HG03378 (cell line): ENCODE data around the gene TINAGL1.

ENCODE experiments used
- ATAC-seq: cut with Tn5 transposase; IDR thresholded peaks from one replicate; pipeline ENCODE4 v1.9.1; 2021; ENCODE audit warnings: mild to moderate bottlenecking, moderate library complexity; ENCODE audit not compliant: unreplicated experiment

TINAGL1 gene

DNA sequence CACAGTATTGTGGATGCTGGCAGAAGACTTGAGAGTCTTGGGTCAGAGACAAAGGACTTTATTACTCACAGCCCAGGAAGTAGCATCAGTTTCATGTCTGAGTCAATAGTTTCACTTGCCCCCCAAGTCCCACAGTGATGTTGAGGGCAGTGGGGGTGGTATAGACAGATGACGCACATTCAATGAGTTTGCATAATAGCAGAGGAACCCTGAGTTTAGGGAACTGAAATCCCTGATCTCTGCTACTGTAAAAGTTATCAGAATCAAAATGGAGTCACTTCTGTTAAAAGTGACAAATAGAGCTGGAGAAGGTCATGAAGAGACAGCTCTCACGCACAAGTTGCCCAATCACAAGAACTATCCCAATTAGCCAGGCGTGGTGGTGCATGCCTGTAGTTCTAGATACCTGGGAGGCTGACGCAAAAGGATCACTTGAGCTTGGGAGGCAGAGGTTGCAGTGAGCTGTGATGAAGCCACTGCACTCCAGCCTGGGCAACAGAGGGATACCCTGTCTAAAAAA, 29.7 kb downstream of the TINAGL1 start:
- ATAC-seq, result peak; percentile 80

DNA sequence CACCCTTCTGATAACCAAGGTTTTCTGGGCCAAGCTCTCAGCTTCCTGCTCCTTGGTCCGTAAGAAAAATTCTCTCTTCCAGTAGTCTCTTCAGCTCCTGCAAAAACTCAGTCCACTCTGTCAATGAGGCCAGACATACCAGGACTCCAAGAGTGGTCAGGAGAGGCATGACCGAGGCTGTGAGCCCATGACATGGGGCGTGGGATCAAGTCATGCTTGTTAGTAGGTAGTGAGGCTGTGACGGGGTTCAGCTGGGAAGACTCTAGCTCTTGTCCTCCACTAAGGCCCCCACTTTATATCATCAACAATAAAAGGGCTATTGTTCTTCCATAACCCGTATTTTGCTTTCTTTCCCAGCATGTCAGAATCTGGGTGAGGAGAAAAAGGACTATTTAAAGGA, 31.0 kb downstream of the TINAGL1 start:
- no peak for ATAC-seq

DNA sequence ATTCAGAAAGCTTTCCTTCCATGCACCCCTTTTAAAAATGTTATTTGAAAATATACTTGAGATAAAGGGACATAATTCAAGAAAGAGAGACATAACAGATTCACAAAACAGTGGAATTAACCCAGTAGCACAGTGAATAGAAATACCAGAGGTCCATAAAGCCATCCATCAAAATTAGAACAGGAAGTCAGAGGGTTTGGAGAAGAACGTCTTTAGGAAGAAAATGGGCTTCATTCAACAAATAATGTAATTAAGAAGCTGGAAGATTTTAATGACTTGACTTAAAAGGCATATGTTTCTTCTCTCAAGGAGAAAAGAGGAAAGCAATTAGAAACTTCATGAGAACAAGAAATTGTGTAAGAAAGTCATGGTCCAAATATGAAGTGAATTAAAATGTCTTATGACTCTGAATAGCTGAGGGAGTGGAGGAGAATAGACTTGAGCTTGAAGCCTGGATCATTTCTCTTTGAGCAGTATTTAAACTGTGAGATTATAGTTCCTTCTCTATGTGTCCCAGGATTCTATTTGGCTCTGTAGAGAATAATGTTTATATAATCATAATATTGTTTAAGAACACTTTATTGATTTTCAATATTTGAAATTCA, 33.3 kb downstream of the TINAGL1 start:
- ATAC-seq, result no peak

DNA sequence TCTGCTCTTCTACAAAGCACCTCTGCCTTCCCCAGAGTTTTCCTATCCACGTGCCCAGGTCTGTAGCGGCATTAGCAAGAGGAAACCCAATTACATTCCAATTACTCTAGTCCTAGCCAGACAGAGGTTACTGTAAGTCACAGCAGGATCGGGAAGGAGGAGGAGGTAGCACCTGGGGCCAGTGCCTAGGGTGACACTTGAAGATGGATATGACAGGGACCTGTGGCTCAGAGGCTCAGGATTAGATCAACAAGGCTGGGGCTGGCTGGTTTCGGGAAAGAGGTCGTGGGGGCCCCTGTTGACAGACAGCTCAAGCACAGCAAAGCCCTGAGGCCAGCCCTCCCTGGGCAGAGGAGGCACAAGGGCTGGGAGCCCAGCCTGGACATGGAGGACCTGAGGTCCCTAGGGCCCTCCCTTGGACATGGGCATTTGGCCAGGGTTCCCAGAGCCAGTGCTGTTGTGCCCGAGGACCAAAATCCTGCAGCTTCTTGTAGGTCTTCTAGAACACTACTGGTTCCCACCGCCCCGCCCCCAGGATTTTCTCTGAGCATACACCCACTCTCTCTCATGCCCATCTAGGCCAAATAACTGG, 38.2 kb downstream of the TINAGL1 start:
- ATAC-seq, result no peak

DNA sequence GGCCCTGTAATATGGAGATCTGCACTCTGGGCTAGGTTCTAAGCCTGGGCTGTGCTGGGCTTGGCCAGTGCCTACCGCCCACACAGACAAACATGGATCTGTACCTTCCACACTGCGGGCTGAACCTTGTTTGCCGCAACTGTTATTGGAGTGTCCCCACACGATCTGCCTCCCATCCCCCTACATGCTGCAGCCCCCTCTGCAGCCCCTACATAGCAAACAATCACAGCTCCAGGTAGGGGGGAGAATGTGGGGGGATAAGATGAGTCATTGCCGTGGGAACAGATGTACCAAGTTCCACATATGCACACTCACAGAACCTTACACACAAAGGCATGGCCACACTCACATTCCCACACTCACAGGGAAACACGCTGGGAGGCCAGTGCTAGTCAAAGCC, 39.1 kb downstream of the TINAGL1 start:
- no peak for ATAC-seq

DNA sequence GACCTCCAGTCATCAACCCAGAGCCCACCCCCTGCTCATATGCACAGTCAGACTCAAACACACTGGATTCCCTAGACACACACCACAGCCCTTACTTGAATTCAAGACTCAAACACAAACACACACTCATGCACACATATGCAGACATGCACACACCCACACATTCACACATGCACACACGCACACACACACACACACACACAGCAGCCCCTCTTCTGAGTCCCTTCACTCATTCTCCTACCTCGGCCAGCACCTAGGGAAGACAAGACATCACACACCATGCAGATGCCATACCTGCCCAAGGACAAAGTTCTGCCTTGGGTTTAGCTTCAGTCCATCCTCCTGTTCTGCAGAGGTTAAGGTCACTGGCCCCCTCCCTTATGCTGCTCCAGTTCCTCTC, 39.6 kb downstream of the TINAGL1 start:
- no peak for ATAC-seq

DNA sequence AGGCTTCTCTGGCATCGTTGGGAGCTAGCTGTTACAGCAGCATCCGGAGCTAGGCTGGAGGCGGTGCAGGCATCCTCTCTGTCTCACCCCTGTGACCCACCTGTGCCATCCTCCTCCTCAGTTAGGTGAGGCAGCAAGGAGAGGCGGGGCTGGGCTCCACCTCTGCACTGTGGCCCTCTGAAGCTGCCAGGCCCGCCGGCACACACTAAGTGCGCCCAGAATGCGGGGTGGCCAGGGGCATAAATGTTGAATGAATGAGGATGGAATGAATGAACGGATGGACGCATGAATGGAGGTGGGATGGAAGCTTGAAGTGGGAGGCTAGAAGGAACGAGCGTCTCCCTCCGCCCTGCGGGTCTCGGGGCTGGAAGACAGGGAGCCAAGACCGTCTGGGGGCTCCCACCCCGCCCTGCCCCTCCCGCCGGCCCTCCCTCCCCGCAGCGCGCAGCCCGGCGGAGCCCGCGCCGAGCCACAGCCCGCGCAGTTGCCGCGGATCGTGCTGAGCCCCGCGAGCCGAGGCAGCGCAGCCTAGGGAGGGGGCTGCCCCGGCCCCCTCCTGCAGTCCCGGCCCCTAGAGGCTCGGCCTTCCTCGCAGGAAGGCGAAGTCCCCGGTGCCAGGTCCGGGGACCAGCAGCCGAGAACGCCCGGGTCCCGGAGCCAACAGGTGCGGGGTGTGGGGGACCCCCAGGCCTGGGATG, 41.1 kb downstream of the TINAGL1 start, which contains the start of gene HCRTR1:
HCRTR1 (plus strand) TSS at position 472 of the 698 bp plus-strand sequence. CDS start 1,504 bp downstream, outside the sequence.
- no peak for ATAC-seq

DNA sequence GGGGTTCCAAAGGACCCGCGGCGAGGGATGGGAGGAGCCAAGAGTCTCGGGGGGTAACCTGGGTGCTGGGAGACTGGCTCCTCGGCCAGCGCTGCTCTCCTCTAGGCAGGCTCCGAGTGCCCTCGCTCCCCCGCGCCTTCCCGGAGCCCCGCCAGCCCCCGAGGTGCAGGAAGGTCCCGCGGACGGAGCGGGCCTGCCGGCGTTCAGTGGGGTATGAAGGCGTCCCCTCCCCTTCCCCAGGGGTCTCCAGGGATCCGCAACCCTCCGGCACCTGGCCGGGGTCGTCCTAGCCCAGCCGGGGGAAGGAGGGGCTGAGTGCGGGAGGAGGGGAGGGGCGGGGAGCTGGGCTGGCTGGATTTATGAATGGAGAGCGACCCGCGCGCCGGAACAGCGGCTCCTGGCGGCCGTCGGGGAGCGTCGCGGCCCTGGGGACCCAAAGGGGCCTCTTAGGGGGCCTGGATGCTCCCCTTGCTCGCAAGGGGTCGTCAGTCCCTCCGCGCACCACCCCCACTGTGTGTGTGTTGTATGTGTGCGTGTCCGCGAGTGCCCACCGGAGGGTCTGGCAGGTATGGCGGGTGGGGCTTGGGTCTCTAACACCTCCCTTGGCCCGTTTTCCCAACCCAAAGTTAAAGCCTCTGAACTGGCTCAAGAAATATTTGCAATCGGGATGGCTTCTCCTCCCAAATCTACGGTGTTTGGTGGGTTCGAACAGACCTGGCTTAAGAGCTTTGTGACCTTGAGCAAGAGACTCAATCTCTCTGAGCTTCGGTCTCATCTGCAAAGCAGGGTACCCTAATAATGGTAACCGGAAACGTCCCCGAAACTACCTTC, 41.8 kb downstream of the TINAGL1 start:
- ATAC-seq, result no peak

DNA sequence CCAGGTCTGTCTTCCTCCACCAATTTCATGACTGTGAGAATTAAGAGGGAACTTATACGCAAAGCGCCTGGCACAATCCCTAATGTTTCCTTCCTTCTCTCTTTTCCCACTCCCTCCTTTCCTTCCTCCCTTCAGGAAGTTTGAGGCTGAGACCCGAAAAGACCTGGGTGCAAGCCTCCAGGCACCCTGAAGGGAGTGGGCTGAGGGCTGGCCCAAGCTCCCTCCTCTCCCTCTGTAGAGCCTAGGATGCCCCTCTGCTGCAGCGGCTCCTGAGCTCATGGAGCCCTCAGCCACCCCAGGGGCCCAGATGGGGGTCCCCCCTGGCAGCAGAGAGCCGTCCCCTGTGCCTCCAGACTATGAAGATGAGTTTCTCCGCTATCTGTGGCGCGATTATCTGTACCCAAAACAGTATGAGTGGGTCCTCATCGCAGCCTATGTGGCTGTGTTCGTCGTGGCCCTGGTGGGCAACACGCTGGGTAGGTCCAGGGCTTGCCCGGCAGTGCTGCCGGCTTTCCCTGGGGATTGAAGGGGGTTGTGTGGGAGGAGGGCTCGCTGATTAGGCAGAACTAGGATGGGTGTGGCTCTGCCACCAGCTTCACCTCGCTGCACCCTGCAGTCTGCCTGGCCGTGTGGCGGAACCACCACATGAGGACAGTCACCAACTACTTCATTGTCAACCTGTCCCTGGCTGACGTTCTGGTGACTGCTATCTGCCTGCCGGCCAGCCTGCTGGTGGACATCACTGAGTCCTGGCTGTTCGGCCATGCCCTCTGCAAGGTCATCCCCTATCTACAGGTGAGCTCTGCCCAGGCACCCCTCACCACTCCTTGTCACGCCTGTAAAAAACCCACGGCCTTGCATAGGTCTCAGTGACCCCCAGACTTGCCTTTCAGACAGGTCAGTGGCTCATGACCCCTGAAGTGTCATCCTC, 42.9 kb downstream of the TINAGL1 start:
- ATAC-seq, result no peak

DNA sequence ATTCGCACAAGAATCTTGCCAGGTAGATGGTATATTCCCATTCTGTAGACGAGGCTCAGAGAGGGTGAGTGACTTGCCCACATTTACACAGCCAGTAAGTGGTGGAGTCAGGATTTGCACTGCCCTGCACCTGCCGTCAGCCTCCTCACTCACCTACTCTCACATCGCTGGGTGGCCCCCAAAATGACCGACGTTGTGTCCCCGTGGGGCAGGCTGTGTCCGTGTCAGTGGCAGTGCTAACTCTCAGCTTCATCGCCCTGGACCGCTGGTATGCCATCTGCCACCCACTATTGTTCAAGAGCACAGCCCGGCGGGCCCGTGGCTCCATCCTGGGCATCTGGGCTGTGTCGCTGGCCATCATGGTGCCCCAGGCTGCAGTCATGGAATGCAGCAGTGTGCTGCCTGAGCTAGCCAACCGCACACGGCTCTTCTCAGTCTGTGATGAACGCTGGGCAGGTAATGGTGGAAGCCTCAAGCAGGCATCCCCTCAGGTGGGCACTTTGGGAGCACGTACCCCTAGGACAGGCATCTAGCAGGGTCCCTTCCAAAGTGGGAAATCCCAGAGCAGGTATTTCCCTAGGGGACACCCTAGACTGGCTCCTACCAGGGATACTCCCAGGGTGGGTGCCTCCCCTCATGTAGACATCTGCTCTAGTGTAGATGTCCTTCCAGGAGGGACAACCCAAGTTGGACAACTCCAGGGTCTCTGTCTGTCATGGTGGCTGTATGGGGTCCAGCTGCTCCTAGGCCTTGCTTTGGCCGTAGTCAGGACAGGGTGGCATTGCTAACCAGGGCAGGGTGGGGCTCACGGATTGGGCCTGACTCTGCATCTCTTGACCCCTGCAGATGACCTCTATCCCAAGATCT, 44.5 kb downstream of the TINAGL1 start:
- no peak for ATAC-seq

DNA sequence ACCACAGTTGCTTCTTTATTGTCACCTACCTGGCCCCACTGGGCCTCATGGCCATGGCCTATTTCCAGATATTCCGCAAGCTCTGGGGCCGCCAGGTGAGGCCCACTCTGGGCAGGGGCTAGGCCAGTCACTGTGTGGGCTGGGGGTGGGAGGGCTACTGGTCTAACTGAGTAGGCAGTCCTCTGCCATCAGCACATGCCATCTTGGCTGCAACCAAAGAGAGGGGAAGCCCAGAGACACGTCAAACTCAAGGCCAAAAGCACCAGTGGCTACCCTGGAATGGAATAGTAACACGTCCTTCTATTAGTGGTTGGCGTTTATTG, 45.1 kb downstream of the TINAGL1 start:
- no peak for ATAC-seq

DNA sequence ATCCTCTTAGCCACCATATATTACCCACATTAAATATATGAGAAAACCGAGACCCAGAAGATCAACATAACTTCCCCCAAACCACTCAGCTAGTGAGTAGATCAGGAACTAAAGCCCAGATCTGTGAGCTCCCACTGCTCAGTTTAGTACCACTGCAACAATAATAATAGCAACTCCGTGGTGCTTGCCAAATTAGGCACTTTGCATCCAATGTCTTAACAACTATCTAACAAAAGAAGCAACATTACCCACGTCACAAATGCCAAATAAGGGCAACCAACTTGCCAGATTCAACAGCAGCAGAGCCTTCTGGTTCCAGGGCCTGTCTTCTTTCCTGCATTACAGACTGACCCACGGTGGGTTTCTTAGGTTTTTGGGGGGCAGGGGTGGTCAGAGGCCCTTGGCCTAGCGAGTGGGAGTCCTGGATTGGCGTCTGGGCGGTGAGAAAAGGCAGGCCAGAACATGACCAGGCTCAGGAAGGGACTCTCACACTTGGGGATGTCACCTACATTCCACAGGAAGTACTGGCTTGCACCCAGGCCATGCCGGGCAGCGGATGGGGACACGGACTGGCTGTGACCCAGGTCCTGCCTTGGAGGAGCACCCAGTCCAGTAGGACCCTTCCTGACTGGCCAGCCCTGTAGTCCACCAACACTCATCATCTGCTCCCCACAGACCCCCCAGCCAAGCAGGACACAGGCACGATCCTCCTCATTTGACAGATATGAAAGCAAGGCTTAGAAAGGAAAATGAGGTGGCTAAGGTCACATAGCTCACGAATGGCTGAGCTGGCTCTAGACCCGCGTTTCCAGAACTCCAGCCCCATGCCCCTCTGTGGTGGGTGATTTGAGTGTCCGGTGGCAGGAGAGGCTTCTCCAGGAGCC, 45.8 kb downstream of the TINAGL1 start:
- ATAC-seq, result no peak

DNA sequence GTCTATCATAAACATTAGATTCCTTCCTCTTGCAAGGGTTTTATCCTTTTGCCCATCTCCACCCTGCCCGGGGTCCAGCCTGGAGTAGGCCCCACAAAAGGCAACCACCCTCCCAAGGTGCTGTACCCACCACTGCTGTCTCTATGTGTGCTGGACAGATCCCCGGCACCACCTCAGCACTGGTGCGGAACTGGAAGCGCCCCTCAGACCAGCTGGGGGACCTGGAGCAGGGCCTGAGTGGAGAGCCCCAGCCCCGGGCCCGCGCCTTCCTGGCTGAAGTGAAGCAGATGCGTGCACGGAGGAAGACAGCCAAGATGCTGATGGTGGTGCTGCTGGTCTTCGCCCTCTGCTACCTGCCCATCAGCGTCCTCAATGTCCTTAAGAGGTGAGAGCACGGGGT, 47.0 kb downstream of the TINAGL1 start:
- ATAC-seq, result no peak

DNA sequence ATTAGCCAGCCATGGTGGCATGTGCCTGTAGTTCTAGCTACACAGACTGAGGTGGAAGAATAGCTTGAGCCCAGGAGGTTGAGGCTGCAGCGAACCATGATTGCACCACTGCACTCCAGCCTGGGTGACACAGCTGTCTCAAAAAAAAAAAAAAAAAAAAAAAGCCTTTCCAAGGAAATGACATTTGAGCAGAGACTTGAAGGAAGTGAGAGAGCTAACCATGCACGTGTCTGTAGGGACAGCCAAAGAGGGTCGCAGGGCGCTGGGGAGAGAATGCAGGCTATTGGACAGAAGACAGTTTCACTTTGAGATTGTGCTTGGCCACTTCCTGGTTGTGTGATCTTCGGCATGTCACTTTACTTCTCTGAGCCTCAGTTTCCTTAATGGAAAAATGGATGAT, 48.0 kb downstream of the TINAGL1 start:
- no peak for ATAC-seq

DNA sequence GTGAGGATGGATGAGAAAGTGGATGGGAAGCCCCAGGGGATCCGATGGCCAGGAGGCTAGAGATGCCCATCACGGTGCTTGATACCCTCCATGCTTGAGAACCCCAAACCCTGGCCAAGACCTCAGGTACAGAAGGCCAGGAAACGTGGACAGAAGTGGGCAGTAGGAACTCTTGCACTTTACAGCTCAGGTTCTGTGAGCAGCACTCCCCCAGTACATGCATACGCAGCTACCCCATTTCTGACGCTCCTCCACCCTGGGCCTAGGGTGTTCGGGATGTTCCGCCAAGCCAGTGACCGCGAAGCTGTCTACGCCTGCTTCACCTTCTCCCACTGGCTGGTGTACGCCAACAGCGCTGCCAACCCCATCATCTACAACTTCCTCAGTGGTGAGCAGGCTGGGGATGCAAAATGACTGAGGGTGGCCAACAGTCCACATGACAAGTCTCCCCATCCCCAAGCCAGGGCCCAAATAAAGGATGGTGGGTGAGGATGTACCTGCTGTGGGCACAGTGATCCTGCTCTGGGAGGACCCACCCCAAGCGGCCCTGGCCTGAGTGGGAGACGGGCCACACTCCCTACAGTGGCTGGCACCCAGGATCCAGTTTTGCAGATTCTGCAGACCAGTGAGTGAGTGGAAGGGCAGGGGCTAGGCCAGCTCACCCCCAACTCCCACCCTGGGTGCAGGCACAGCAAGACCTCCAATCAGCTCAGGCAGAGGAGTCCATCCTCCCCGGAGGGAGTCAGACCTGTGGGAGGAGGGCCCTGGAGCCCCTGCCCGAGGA, 48.6 kb downstream of the TINAGL1 start:
- ATAC-seq, result no peak

DNA sequence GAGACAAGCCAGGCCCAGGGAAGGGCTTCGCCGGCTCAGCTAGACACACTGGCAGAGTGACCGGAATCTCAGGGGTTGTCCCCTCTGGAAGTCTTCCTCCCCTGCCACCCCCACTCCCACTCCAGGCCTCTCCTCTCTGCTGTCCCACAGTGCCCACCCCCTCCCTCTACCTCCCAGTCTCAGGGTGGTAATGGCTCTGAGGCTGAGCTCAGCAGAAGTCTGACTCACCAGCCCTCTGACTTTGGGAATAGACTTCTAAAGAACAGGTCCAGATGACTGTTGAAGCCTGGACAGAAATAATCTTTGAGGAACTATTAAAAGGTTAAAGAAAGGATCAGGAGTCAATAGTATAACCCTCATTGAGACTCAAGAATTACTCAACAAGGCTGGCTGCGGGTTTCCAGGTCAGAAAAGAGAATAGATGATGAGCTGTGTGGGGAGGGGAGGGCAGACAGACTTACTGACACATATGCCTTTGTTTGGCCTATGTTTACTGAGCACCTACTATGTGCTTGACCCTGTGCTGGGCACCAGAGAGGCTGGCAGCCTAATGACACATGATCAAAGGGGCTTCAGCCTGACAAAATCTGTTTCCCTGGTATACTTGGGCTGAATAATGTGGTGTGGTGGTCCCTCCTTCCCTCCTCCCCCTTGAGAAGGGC, 49.4 kb downstream of the TINAGL1 start:
- ATAC-seq, result no peak
